GM12801 (cell line): ENCODE measurements around the gene PRUNE2.

Experiments
- TF ChIP-seq, protein P1 (sequence below): IDR thresholded peaks from one replicate; pipeline ENCODE4 v1.5.1; 2011; ENCODE audit warnings: control low read depth; ENCODE audit not compliant: insufficient read length; ENCODE audit errors: extremely low read depth

Gene PRUNE2

DNA sequence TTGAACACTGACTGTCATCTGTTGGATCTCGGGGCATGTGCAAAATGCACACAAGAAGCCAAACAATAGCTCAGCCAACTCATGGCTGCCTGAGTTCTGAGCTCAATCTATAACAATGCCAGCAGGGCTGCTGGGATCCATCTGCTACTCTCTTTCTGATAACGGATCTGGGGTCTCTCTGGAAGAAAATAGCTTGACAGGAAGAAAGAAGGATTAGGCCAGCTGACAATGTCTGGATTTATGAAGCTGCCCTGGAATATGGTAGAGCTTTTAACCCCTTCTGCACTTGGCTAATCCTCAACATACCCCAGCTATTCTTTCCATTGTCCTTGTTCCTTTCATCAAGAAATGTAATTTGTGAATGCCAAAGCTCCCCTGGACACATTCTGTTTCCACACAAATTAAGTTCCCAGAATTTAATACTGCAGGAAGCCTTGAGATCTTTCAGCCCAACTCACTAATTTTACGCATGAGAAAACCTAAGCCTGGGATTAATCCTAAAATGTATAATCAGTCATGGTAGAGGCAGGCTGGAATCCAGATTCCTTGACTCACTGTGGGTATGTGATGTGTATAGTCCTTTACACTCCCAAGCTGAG lies 204.4 kb downstream of the PRUNE2 start:
- TF ChIP-seq, protein P1, sequence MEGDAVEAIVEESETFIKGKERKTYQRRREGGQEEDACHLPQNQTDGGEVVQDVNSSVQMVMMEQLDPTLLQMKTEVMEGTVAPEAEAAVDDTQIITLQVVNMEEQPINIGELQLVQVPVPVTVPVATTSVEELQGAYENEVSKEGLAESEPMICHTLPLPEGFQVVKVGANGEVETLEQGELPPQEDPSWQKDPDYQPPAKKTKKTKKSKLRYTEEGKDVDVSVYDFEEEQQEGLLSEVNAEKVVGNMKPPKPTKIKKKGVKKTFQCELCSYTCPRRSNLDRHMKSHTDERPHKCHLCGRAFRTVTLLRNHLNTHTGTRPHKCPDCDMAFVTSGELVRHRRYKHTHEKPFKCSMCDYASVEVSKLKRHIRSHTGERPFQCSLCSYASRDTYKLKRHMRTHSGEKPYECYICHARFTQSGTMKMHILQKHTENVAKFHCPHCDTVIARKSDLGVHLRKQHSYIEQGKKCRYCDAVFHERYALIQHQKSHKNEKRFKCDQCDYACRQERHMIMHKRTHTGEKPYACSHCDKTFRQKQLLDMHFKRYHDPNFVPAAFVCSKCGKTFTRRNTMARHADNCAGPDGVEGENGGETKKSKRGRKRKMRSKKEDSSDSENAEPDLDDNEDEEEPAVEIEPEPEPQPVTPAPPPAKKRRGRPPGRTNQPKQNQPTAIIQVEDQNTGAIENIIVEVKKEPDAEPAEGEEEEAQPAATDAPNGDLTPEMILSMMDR: no peak

DNA sequence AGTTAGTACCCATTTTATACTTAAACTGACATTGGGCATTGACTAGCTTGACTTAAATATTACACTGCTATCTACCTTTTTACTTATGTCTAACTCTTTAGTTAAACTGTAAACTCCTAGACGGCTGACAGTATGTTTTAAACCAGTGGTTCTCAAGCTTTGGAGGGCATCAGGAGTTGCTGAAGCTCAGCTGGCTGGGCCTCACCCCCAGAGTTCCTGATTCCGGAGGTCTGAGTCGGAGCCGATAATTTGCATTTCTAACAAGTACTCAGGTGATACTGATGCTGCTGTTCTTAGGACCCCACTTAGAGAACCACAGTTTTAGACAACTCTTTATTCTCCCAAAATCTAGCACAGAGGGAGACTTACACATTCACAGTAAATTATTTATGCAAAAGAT lies 205.0 kb downstream of the PRUNE2 start:
- TF ChIP-seq, protein P1: no peak

DNA sequence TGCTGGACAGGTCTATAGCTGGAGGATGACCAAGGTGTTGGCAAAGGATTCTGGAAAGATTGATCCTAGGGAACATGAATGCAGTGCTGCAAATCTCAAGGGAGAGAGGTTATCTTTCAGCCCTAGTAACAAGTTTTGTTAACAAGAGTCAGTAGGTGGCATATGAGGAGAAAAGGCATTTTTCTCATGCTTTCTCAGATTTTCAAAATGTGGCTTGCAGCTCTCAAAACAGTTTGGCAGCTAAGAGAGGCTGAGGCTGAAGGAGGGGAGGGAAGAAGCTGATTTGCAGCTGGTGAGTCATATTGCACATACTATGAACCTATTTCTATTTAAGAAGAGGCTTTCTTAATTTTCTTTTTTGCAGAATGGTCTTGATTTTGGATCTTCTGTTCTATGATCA lies 205.9 kb downstream of the PRUNE2 start:
- TF ChIP-seq, protein P1: no peak

DNA sequence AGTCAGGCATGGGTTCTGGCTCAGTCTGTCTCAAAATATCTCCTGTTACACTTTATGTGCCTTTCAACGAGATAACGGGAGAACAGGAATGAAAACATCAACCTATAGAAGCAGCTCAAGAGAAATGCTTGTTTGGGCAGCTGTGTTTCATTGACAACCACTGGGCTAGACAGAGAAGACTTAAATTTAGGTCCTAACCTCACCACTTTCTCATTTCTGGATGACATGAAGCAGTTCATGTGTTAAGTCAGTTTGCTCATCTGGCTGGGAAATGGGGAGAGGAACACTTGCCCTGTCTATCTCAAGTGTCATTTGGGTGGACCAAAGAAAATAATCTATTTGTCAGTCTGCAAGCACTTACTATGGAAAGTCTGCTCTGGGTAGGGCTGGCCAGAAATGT lies 208.4 kb downstream of the PRUNE2 start:
- TF ChIP-seq, protein P1: no peak

DNA sequence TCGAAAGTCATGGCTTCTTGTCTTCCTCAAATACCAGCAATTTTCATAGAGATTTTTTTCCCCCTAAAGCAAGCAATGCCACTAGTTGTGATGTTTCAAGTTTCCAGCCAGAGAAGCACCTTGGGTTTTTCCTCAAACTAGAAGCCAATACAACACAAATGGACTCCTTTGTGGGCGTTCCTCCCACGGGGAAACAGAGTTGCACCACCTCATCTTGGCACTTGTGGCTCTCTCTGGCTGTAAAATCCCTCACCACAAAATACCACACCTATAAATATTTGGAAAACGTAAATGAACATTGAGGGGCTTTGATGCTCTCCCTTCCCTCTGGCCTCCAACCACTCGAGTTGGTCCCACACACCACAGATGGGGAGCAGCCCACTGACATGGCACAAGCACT lies 208.8 kb downstream of the PRUNE2 start:
- TF ChIP-seq, protein P1: no peak

GRCh38 chr9:76693912-76694311 lies 212.0 kb downstream of the PRUNE2 start:
- TF ChIP-seq, protein P1: no peak

DNA sequence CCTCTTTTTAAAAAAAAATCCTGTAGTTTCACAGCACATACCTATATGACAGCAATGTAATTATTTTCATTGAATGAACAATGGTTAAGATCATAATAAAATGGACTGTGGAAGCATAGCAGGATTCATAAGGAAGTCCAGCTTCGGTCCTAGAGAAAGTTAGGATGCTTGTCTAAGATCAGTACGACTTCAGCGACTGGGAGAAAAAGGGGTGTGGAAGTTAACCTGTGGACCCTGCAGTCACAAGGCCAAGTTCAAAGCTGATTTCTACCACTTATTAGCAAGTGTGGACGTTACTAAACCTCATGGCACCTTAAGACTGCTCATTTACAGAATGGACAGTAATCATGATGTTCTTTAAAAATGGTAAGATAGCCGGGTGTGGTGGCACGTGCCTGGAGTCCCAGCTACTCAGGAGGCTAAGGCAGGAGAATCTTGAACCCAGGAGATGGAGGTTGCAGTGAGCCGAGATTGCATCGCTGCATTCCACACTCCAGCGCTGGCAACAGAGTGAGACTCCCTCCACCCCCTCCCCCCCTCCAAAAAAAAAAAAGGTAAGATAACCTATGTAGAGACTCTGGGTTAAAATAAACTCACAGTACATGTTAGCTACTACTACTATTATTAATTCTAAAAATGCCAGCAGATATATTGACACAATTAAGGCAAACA lies 213.3 kb downstream of the PRUNE2 start:
- TF ChIP-seq, protein P1: no peak
